Stimulated activated memory B cell treated with anti-CD40 and anti-IgM and Interleukin-4, amounts not matched to agents 10 μg/mL and 1 μg/mL and 100 μg/mL, for 72 hours (primary cell): ENCODE data around the gene SAMD4B.
"Not testable (repeated sequence)": the region's sequence is repeated elsewhere in the genome, so short reads cannot be mapped to it uniquely, and the experiment has no call there.

Experiments
- ATAC-seq: fragments of 150-1000 bp; cut with Tn5 transposase; 2 replicates; pipeline ENCODE4 v1.10.0; 2021
- H3K27ac Mint-ChIP-seq: one replicate; pipeline ENCODE4 v1.8.0; 2022; ENCODE audit warnings: mild to moderate bottlenecking, mixed read lengths
- H3K27me3 Mint-ChIP-seq: one replicate; pipeline ENCODE4 v1.8.0; 2022; ENCODE audit warnings: mixed read lengths
- H3K36me3 Mint-ChIP-seq: one replicate; pipeline ENCODE4 v1.8.0; 2022; ENCODE audit warnings: mixed read lengths
- H3K4me1 Mint-ChIP-seq: one replicate; pipeline ENCODE4 v1.8.0; 2022; ENCODE audit warnings: mixed read lengths
- H3K4me3 Mint-ChIP-seq: one replicate; pipeline ENCODE4 v1.8.0; 2022; ENCODE audit warnings: mild to moderate bottlenecking, moderate library complexity, mixed read lengths
- H3K9me3 Mint-ChIP-seq: one replicate; pipeline ENCODE4 v1.8.0; 2022; ENCODE audit warnings: mixed read lengths

Gene SAMD4B

DNA sequence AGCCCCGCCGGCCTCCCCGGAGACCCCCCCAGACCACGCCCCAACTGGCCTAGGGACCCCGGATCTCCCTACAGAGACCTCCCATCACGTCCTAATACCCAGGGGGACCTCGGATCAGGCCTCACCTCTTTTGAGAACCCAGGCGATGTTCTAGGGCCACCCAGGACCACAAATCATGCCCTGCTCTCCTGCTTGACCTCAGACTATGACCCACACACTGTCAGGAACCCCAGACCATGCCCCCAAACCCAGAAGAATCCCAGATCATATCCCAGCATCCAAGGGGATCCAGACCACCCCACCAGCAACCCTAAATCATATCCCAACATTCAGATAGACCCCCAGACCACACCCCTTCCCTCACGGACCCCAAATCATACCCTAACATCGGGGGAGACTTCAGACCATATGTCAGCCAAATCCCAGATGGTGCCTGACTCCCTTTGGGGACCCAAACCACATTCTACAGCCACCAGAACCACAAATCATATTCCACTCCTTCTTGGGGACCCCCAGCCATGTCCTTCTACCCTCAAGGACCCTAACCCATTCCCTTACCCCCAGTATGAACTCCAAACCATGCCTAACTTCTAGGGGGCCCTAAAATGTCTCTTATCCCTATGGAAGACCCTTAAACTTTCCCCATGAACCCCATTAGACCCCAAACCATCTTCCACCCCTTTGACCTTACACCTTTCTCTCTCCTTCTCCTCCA, 20.9 kb upstream of the SAMD4B start:
- Mint-ChIP-seq H3K4me1 (peaks cover 23% of the 10 kb centered on the region), H3K9me3 (no peaks in the 10 kb centered on the region), H3K27me3 (peaks cover 10% of the 10 kb centered on the region), H3K27ac (peak overlapping the region; percentile 24), H3K36me3 (peaks cover 7% of the 10 kb centered on the region), H3K4me3 (peak overlapping the region; percentile 67)
- ATAC-seq, result peak; percentile 13

DNA sequence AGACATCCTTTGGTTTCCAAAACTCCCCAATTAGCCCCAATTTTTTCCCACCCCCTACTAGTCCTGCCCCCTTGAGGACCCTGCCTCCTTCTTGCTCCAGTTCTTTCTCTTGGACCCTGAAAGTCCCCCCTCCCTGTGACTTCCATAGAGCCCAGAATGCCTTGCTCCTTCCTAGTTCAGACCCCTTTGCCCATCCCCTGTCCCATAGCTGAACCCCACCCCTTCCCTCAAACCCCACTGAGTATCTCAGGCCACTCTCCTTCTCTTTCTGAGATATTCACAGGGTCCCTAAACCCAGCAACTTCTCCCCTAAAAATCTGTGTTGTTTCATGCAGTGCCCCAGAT, 20.4 kb upstream of the SAMD4B start:
- Mint-ChIP-seq H3K27ac (peak overlapping the region; percentile 24), H3K9me3 (no peaks in the 10 kb centered on the region), H3K4me1 (peaks cover 23% of the 10 kb centered on the region), H3K27me3 (peaks cover 10% of the 10 kb centered on the region), H3K4me3 (peak overlapping the region; percentile 67), H3K36me3 (peaks cover 11% of the 10 kb centered on the region)
- ATAC-seq, result no peak

GRCh38 chr19:39324242-39324842, 17.9 kb upstream of the SAMD4B start:
- Mint-ChIP-seq H3K27me3 (peaks cover 10% of the 10 kb centered on the region), H3K4me1 (peaks cover 37% of the 10 kb centered on the region), H3K27ac (no peak overlapping the region), H3K36me3 (peaks cover 27% of the 10 kb centered on the region), H3K4me3 (no peak overlapping the region), H3K9me3 (no peaks in the 10 kb centered on the region)
- no peak for ATAC-seq

DNA sequence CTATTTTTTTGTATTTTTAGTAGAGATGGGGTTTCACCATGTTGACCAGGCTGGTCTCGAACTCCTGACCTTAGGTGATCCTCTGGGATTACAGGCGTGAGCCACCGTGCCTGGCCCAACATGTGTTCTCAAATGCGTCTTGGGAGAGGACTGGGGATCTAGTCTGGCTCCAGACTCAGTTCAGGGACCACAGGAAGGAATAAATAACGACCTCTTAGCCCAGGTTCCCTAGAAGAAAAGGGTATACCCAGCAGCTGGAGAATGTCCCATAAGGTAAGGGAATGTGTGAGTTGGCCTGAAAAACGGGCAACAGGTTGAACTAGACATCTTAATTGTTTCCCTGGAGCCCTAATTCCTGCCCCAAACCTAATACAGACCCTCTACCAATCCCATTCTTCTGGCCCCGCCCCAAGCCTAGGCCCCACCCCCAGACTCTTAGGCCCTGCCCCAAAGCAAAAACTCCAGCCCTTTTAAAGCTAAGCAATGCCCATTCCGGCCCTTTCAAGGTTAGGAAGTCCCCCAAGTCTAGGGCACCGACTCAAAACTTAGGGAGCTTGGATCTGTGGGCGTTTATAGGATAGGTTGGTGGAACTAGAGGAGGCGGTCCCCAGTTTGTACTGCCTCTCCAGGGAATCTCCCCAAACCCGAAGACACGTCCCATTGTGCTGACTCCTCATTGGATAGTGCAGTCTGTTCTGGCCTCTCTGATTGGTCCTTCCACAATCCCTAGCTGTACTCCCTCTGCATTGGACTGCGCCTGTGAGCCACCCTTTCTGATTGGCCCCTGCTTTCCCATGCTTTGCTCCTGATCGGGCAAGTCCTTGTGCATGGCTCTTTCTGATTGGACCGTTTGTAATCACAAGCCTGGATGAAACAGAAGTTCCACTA, 16.2 kb upstream of the SAMD4B start:
- Mint-ChIP-seq H3K36me3 (peaks cover 30% of the 10 kb centered on the region), H3K4me3 (no peak overlapping the region), H3K4me1 (peaks cover 41% of the 10 kb centered on the region), H3K27me3 (peaks cover 7% of the 10 kb centered on the region), H3K9me3 (no peaks in the 10 kb centered on the region), H3K27ac (no peak overlapping the region)
- no peak for ATAC-seq

- Mint-ChIP-seq H3K4me1 (peaks cover 38% of the 10 kb centered on the region), H3K4me3 (no peak overlapping the region), H3K27ac (no peak overlapping the region), H3K27me3 (no peaks in the 10 kb centered on the region), H3K9me3 (no peaks in the 10 kb centered on the region), H3K36me3 (peaks cover 32% of the 10 kb centered on the region)
- no peak for ATAC-seq
Measured at GRCh38 chr19:39327363-39328045, 14.7 kb upstream of the SAMD4B start.

DNA sequence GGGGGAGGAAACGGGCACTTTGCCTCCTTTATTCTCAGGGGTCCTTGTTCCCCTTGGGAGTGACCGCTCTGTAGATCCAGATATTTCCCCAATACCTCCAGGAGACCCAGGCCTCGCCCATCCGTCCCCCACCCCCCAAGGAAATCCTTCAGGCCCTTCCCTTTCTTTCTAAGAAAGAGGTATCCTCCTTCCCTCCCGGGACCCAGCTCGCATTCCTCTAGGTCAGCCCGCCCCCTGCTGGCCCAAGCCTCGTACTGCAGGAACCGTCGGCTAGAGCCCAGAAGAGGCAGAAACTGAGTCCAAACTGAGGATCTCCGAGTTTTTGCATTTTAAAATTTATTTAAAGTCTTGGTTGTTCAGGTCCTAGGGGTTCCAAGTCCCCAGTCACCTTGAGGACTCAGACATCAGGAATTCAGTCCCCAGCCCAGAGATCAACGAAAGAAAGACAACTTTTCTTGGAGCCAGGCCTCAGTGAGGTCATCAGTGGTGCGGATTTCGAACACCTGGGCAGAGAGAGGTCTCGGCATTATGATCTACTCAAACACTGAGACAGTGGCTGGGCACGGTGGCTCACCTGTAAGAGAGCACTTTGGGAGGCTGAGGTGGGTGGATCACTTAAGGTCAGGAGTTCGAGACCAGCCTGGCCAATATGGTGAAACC, 14.0 kb upstream of the SAMD4B start:
- H3K27ac Mint-ChIP-seq, result no peak overlapping the region

GRCh38 chr19:39329948-39330347, 12.3 kb upstream of the SAMD4B start:
- Mint-ChIP-seq H3K27ac (no peak overlapping the region), H3K4me3 (no peak overlapping the region), H3K27me3 (no peaks in the 10 kb centered on the region), H3K9me3 (no peaks in the 10 kb centered on the region), H3K4me1 (peaks cover 50% of the 10 kb centered on the region), H3K36me3 (peaks cover 26% of the 10 kb centered on the region)
- no peak for ATAC-seq

More for the DNA sequence above, 14.0 kb upstream of the SAMD4B start:
- H3K4me1 Mint-ChIP-seq, result peaks cover 38% of the 10 kb centered on the region
- peaks cover 27% of the 10 kb centered on the region for H3K36me3 Mint-ChIP-seq
- no peaks in the 10 kb centered on the region for H3K27me3 Mint-ChIP-seq
- H3K4me3 Mint-ChIP-seq, result no peak overlapping the region
- ATAC-seq, result peak; percentile 56
- H3K9me3 Mint-ChIP-seq, result no peaks in the 10 kb centered on the region

DNA sequence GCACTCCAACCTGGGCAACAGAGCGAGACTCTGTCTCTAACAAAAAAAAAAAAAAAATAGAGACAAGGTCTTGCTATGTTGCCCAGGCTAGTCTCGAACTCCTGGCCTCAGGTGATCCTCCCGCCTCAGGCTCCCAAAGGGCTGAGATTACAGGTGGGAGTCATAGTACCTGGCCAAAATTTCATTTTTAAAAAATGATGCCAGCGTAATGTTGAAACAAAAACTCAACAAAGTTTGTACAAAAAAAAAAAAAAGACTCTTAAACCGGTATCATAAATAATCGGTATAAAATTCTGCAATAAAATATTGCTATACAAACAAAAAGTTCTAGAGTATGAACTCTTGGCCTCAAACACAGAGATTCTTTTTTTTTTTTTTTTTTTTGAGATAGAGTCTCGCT, 9.9 kb upstream of the SAMD4B start:
- Mint-ChIP-seq H3K27ac (no peak overlapping the region), H3K9me3 (no peaks in the 10 kb centered on the region), H3K27me3 (no peaks in the 10 kb centered on the region), H3K4me3 (no peak overlapping the region), H3K4me1 (peaks cover 68% of the 10 kb centered on the region), H3K36me3 (peaks cover 25% of the 10 kb centered on the region)
- ATAC-seq, result no peak

GRCh38 chr19:39332738-39333137, 9.5 kb upstream of the SAMD4B start:
- peaks cover 24% of the 10 kb centered on the region for H3K36me3 Mint-ChIP-seq

GRCh38 chr19:39333507-39333906, 8.7 kb upstream of the SAMD4B start:
- Mint-ChIP-seq H3K27me3 (no peaks in the 10 kb centered on the region), H3K9me3 (no peaks in the 10 kb centered on the region), H3K36me3 (peaks cover 17% of the 10 kb centered on the region), H3K4me3 (no peak overlapping the region), H3K27ac (no peak overlapping the region), H3K4me1 (peaks cover 73% of the 10 kb centered on the region)
- no peak for ATAC-seq

More at GRCh38 chr19:39332738-39333137, 9.5 kb upstream of the SAMD4B start:
- not testable (repeated sequence) for H3K4me3 Mint-ChIP-seq, H3K27ac Mint-ChIP-seq, H3K27me3 Mint-ChIP-seq, H3K9me3 Mint-ChIP-seq, ATAC-seq
- H3K4me1 Mint-ChIP-seq, result peaks cover 72% of the 10 kb centered on the region

- no peak for ATAC-seq
- Mint-ChIP-seq H3K36me3 (peaks cover 8% of the 10 kb centered on the region), H3K9me3 (no peaks in the 10 kb centered on the region), H3K27me3 (no peaks in the 10 kb centered on the region), H3K4me1 (peaks cover 65% of the 10 kb centered on the region), H3K4me3 (peak overlapping the region; percentile 89), H3K27ac (peak overlapping the region; percentile 91)
Measured at GRCh38 chr19:39334444-39334976, 7.7 kb upstream of the SAMD4B start.

DNA sequence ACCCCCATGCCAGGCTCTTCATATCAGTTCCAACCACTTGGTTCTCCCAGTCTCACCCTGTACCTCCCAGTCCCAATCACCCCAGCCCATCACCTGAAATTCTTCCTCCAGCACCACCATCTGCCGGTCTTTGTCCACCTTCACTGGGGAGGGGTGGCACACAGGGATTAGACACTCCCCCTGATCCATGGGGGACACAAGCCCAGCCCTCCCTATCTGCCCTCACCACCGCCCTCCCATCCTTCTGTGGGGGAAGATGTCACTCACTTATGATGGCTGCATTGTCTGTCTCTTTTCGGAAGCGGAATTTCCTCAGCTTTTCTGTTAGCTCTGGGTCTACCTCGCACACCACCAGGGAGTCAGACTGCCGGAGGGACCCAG, 7.1 kb upstream of the SAMD4B start:
- Mint-ChIP-seq H3K4me3 (peak overlapping the region; percentile 89), H3K27ac (peak overlapping the region; percentile 91), H3K9me3 (no peaks in the 10 kb centered on the region), H3K27me3 (no peaks in the 10 kb centered on the region), H3K4me1 (peaks cover 60% of the 10 kb centered on the region), H3K36me3 (peaks cover 8% of the 10 kb centered on the region)
- ATAC-seq, result peak; percentile 48

- Mint-ChIP-seq H3K27me3 (no peaks in the 10 kb centered on the region), H3K4me3 (peak overlapping the region; percentile 89), H3K27ac (peak overlapping the region; percentile 91), H3K9me3 (no peaks in the 10 kb centered on the region), H3K36me3 (peaks cover 4% of the 10 kb centered on the region), H3K4me1 (peaks cover 63% of the 10 kb centered on the region)
- no peak for ATAC-seq
Measured at GRCh38 chr19:39336483-39336882, 5.7 kb upstream of the SAMD4B start.

GRCh38 chr19:39339674-39340073, 2.5 kb upstream of the SAMD4B start:
- peaks cover 14% of the 10 kb centered on the region for H3K36me3 Mint-ChIP-seq
- H3K9me3 Mint-ChIP-seq, result no peaks in the 10 kb centered on the region
- H3K27ac Mint-ChIP-seq, result peak overlapping the region; percentile 11
- ATAC-seq, result no peak
- H3K27me3 Mint-ChIP-seq, result no peaks in the 10 kb centered on the region
- H3K4me1 Mint-ChIP-seq, result peaks cover 70% of the 10 kb centered on the region
- H3K4me3 Mint-ChIP-seq, result no peak overlapping the region
